Fibroblast of the conjunctiva (primary cell): ENCODE measurements around the gene WDR53.
"Not testable (repeated sequence)": the region's sequence is repeated elsewhere in the genome, so short reads cannot be mapped to it uniquely, and the experiment has no call there.

Source experiments
- DNase-seq: peaks from one replicate; pipeline ENCODE4 v3.0.0-alpha.2; 2010; ENCODE audit warnings: low read depth

The WDR53 gene

DNA sequence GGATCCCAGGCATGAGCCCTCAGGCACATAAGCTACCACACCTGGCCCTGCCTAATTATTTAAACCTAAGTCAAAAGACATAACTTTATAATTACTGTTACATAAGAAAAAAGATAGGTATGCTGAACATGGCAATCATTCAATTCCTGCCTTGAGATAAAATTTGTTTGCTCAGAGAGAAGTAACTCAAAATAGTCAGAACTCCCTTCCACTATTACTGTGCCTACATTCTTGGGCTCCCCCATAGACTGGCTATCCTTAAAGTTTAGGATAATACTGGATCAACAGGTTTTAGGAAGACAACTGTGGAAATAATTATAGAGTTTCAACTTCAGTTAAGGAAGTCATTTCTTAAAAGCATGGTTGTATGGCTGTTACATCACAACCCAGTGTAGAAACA is 9.9 kb downstream of the WDR53 start:
- DNase-seq, result no peak

DNA sequence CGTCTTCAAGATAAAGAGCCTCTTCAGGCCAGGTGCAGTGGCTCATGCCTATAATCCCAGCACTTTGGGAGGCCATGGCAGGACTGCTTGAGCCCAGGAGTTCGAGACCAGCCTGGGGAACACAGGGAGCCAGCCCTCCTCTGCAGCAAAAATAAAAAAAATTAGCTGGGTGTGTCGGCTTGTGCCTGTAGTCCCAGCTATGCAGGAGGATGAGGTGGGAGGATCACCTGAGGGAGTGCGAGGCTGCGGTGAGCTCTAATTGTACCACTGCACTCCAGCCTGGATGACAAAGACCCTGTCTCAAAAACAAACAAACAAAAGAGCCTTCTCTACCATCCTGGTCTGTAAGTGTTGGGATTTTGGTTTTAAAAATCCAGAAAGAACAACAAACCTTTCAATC is 11.1 kb downstream of the WDR53 start:
- DNase-seq, result no peak

DNA sequence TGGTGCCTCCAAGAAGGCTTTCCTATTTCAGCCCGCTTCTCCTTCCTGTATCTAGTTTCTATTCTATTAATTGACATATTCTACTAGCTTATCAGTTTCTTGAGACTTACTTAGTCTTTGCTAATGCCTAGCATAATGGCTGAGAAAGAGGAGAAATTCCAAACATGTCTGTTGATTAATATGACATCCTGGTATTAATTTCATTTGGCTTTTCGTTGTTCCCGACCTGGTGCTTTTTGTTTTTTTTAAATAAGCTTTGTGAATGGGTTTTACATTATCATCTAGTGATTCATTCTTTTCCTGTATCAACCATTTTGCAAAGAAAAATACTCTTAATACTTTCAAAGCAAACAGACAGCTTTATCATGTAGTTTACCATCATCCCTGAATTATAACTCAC is 13.1 kb downstream of the WDR53 start:
- no peak for DNase-seq

GRCh38 chr3:196554205-196554604 is 14.1 kb downstream of the WDR53 start:
- DNase-seq, result no peak

DNA sequence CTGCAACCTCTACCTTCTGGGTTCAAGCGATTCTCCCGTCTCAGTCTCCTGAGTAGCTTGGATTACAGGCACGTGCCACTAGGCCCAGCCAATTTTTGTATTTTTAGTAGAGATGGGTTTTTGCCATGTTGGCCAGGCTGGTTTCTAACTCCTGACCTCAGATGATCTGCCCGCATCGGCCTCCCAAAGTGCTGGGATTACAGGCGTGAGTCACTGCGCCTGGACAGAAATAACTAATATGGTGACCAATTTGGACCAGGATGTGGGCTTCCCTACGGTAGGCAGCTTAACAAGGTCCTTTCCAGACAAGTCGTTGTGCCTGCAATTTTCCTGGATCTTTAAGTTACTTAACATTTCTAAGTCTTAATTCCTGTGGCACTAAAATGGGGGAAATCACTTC is 14.8 kb downstream of the WDR53 start:
- no peak for DNase-seq

GRCh38 chr3:196552253-196552652 is 16.1 kb downstream of the WDR53 start:
- no peak for DNase-seq

- DNase-seq, result not testable (repeated sequence)
Measured at GRCh38 chr3:196550172-196550571, 18.2 kb downstream of the WDR53 start.

GRCh38 chr3:196549312-196549711 is 19.0 kb downstream of the WDR53 start:
- DNase-seq, result not testable (repeated sequence)

GRCh38 chr3:196547067-196547466 is 21.3 kb downstream of the WDR53 start:
- no peak for DNase-seq

- DNase-seq, result no peak
Measured at GRCh38 chr3:196546537-196546936, 21.8 kb downstream of the WDR53 start.

- no peak for DNase-seq
Measured at GRCh38 chr3:196544491-196544992, 23.8 kb downstream of the WDR53 start.

DNA sequence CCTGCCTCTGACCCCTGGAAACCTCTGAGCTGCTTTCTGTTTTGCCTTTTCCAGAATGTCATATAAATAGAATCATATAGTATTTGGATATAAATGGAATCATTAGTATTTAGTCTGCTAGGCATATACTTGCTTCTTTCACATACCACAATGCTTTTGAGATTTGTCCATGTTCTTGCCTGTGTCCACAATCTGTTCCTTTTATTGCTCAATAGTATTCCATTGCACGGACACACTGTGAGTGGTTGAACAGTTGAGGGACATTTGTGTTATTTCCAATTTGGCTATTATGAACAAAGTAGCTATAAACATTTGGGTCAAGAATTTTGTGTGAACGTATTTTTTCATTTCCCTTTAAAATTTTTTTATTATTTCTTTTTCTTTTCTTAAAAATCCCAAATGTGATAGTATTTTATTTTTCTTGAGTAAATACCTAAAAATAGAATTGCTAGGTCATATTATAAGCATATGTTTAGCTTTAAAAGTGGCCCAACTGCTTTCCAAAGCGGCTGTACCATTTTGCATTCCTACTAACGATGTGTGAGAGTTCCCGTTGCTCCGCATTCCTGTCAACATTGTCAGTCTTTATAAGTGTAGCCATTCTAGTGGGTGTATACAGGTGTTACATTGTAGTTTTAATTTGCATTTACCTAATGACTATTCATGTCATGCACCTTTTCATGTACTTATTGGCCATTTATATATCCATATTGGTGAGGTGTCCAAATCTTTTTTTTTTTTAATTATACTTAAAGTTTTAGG is 26.5 kb downstream of the WDR53 start:
- DNase-seq, result no peak

DNA sequence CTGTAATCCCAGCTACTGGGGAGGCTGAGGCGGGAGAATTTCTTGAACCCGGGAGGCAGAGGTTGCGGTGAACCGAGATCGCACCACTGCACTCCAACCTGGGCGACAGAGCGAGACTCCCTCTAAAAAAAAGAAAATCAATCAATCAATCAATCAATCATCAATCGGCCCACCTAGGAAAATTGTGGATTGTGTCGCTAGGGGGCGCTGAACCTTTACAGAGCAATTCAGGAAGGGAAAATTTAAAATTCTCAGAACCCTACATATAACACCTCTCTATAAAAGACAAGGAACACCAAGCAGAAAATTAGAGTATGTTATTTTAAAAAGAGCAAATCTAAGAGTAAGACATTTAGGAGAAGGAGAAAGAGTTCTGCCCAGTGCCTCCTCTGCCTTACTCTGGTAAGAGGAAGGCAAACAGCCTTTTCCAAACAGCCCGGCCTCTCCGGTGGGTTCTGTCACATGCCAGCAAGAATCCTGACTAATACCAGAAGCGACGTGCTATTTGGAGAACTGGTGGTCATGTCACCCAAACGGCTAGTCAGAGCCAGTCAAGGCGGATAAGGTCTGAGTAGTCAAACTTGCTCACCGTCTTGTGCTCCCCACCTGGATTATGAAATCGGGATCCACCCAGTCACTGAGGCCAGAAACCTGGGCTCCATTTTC is 30.9 kb downstream of the WDR53 start:
- DNase-seq, result no peak

DNA sequence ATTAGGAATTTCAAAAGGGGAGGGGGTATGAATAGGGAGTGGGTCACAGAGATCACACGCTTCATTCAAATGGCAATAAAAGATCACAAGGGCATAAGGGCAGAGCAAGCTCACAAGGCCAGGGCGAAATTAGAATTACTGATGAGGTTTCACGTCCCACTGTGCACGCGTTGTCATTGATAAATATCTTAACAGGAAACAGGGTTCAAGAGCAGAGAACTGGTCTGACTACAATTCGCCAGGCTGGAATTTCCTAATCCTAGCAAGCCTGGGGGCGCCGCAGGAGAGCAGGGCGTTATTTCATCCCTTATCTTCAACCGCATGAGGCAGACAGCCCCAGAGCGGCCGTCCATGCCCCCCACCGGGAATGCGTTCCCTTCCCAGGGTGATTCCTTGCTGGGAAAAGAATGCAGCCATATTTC is 35.1 kb downstream of the WDR53 start:
- no peak for DNase-seq

- DNase-seq, result no peak
Measured at GRCh38 chr3:196531418-196531817, 36.9 kb downstream of the WDR53 start.

- peak; percentile 47 for DNase-seq
Measured at GRCh38 chr3:196528639-196529233, 39.6 kb downstream of the WDR53 start.

GRCh38 chr3:196525141-196525540 is 43.2 kb downstream of the WDR53 start:
- DNase-seq, result no peak

DNA sequence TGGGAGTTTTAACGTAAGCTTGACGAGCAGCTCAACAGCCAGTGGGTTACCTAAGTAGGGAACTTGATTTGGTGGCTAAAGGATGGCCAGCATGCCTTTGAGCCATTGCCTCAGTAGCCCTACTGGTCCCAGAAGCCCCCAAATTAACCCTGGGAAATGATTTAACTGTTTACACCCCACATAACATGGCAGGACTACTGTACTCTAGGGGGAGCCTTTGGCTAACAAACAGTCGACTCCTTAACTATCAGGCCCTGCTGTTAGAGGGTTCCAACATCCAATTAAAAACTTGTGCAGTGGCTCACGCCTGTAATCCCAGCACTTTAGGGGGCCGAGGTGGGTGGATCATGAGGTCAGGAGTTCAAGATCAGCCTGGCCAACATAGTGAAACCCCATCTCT is 43.8 kb downstream of the WDR53 start:
- no peak for DNase-seq

DNA sequence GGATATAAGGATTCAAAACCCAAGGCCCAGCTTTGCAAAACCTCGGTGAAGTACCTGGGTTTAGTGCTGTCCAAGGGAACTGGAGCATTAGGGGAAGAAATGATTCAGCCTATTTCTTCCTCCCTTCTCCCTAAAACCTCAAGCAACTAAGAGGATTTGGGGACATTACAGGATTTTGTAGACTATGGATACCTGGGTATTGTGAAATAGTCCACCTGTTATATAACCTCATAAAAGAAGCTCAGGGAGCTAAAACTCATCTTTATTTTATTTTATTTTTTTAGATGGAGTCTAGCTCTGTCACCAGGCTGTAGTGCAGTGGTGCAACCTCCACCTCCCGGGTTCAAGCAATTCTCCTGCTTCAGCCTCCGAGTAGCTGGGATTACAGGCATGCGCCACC is 44.5 kb downstream of the WDR53 start:
- no peak for DNase-seq

- not testable (repeated sequence) for DNase-seq
Measured at GRCh38 chr3:196521291-196521690, 47.1 kb downstream of the WDR53 start.

DNA sequence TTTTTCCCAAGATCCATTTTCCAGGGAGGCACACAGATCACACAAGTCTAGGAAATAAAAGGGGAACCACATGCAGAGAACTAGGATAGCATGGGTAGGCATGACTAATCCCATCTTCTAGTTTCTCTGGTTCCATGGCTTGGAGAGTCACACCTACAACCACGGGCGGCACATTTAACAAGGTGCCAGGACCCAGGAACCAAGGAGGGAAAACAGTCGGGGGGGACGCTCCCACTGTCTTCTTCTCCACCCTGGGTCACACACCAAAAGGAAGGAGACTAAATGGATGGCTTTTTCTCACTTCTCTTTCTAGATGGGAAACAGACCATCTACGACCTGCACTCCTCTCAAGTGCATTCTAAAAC is 48.7 kb downstream of the WDR53 start:
- no peak for DNase-seq

- DNase-seq, result peak; percentile 61
Measured at GRCh38 chr3:196518966-196519717, 49.2 kb downstream of the WDR53 start.
